Stimulated activated CD8-positive, alpha-beta memory T cell treated with anti-CD3 and anti-CD28 coated beads, Interleukin-7, amount 100 ng/mL, for 4 hours (primary cell): ENCODE measurements around the gene ATAD3B.
A peak's percentile ranks its signal among the peaks of the same experiment; 100 is the strongest.
"Not testable (repeated sequence)": the region's sequence is repeated elsewhere in the genome, so short reads cannot be mapped to it uniquely, and the experiment has no call there.

Experiments used
- DNase-seq, 2 donors: peaks; one replicate each; pipeline ENCODE4 v3.0.0-alpha.2; 2020; ENCODE audit warnings: low read depth in 2 of 2

Gene ATAD3B

GRCh38 chr1:1480488-1480867, 8.9 kb downstream of the ATAD3B start:
- not testable (repeated sequence) for DNase-seq

- DNase-seq: not testable (repeated sequence)
Observed at GRCh38 chr1:1481811-1482210, 10.2 kb downstream of the ATAD3B start.

GRCh38 chr1:1482856-1483255, 11.3 kb downstream of the ATAD3B start:
- DNase-seq: no peak

GRCh38 chr1:1483714-1484113, 12.1 kb downstream of the ATAD3B start:
- no peak for DNase-seq

- not testable (repeated sequence) for DNase-seq
Observed at GRCh38 chr1:1484976-1485750, 13.6 kb downstream of the ATAD3B start.

GRCh38 chr1:1485755-1486317, 14.3 kb downstream of the ATAD3B start:
- DNase-seq: not testable (repeated sequence)

- no peak for DNase-seq
Observed at GRCh38 chr1:1487701-1488100, 16.1 kb downstream of the ATAD3B start.

GRCh38 chr1:1489231-1489630, 17.7 kb downstream of the ATAD3B start:
- DNase-seq: no peak

GRCh38 chr1:1489861-1490260, 18.3 kb downstream of the ATAD3B start:
- DNase-seq: no peak

GRCh38 chr1:1490633-1491230, 19.2 kb downstream of the ATAD3B start:
- no peak for DNase-seq

GRCh38 chr1:1491601-1492000, 20.0 kb downstream of the ATAD3B start:
- no peak for DNase-seq

GRCh38 chr1:1494311-1494710, 22.7 kb downstream of the ATAD3B start:
- not testable (repeated sequence) for DNase-seq

GRCh38 chr1:1495461-1495975, 24.0 kb downstream of the ATAD3B start:
- DNase-seq: not testable (repeated sequence)

GRCh38 chr1:1504777-1505365, 33.3 kb downstream of the ATAD3B start:
- DNase-seq: peak; percentile 45 to 47

GRCh38 chr1:1505366-1505798, 33.8 kb downstream of the ATAD3B start:
- DNase-seq: peak in 1 of 2 donors; percentile 10

- DNase-seq: not testable (repeated sequence)
Observed at GRCh38 chr1:1505801-1506200, 34.2 kb downstream of the ATAD3B start.

- no peak for DNase-seq
Observed at GRCh38 chr1:1507305-1507704, 35.7 kb downstream of the ATAD3B start.

GRCh38 chr1:1508775-1509464, 37.4 kb downstream of the ATAD3B start:
- not testable (repeated sequence) for DNase-seq

- not testable (repeated sequence) for DNase-seq
Observed at GRCh38 chr1:1509465-1509850, 37.9 kb downstream of the ATAD3B start.

GRCh38 chr1:1510912-1511532, 39.5 kb downstream of the ATAD3B start:
- no peak for DNase-seq
